HG02981 (cell line): ENCODE measurements around the gene GSTM1.

ENCODE experiments used
- ATAC-seq: cut with Tn5 transposase; IDR thresholded peaks from one replicate; pipeline ENCODE4 v1.9.1; 2021; ENCODE audit warnings: mild to moderate bottlenecking, moderate library complexity; ENCODE audit not compliant: unreplicated experiment

The GSTM1 gene

GRCh38 chr1:109726007-109726406 lies 38.4 kb downstream of the GSTM1 start:
- ATAC-seq, result no peak

GRCh38 chr1:109726728-109727373 lies 39.2 kb downstream of the GSTM1 start:
- ATAC-seq, result no peak

GRCh38 chr1:109728870-109729269 lies 41.3 kb downstream of the GSTM1 start:
- ATAC-seq, result no peak

- ATAC-seq, result no peak
Observed at GRCh38 chr1:109730666-109731065, 43.0 kb downstream of the GSTM1 start.

- ATAC-seq, result no peak
Observed at GRCh38 chr1:109732390-109732881, 44.8 kb downstream of the GSTM1 start.

- no peak for ATAC-seq
Observed at GRCh38 chr1:109733236-109733870, 45.7 kb downstream of the GSTM1 start.

GRCh38 chr1:109739738-109740614 lies 52.4 kb downstream of the GSTM1 start:
- peak; percentile 80 for ATAC-seq

- no peak for ATAC-seq
Observed at GRCh38 chr1:109740615-109741373, 53.2 kb downstream of the GSTM1 start, which contains the start of gene GSTM3. GSTM3 (minus strand) TSS chr1:109741038; CDS start chr1:109740287, 751 bp downstream.
